GM19023 (cell line): ENCODE measurements around the gene KRTAP12-4.
"Not testable (repeated sequence)": the region's sequence is repeated elsewhere in the genome, so short reads cannot be mapped to it uniquely, and the experiment has no call there.

ENCODE experiments used
- ATAC-seq: cut with Tn5 transposase; IDR thresholded peaks from one replicate; pipeline ENCODE4 v1.9.1; 2021; ENCODE audit warnings: mild to moderate bottlenecking, moderate library complexity; ENCODE audit not compliant: unreplicated experiment

The KRTAP12-4 gene

DNA sequence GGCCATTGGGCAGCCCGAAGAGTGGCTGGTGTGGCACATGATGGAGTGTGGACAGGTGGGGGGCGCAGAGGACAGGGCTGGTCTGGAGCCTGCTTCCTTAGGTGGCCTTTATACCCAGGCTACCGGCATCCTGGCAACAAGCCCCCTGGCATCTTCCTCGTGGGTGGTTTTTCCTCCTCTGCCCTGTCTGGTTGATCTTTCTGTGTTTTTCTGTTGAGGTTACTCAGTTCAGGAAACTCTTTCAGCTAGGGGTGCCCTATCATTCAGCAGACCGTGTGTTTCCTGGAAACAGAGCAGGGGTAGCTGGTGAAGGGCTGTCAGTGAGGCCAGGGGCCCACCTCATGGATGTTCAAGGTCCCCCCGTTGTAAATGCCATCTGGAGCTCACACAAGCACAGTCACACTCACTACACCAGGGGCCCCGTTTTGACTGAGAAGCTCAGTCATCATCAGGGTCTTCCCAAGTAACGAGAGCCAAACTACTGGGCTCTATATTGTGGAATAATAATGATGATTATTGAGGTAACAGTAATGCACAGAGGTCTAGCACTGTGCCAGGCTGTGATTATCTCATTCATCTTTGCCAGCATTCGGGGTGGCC is at the start of gene KRTAP12-4:
TSS of gene KRTAP12-4 (minus strand) at position 84 of the 600 bp plus-strand sequence. CDS start at position 39, 45 bp downstream.
- no peak for ATAC-seq

DNA sequence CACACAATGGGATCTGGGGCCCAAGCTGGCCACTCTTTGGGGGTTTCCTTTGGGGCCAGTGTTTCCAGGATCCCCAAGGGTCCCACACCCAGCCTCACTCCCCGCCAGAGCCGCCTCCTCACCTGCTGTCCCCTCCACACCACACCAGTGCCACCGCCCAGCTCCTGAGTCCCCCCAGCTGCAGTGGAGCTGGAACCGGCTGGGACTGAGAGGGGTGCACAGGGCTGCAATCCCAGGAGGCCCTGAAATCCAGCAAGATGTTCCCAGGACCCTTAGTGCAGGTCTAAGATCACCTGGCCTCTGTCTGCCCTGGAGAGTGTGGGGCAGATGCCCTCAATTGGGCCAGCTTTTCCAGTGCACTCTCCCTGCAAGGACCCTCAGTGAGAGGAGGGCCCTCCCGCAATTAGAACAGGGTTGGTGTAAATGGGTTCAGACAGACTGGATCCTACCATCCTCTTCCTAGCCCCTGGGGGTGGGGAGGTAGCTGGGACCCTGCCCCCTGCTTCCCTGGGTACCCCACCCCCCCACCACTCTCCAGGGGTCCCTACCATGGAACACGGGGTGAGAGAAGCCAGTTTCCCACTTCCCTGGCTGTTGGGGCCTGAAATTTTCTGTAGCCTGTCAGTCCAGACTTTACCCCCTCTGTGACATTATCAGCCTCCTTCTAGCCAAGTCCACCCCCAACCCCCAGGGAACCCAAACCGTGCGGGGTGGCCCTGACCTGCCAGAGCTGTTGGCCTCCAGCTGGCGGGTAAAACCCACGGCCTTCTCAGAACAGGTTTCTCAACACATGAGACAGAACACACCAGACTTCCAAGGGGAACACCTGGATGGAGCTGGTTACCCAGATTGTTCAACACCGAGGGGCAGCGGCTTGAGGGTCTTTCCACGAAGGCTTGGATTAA is 49.5 kb upstream of the KRTAP12-4 start:
- ATAC-seq = no peak

GRCh38 chr21:44702973-44703730 is 48.7 kb upstream of the KRTAP12-4 start:
- no peak for ATAC-seq

GRCh38 chr21:44702111-44702972 is 47.9 kb upstream of the KRTAP12-4 start:
- no peak for ATAC-seq

- no peak for ATAC-seq
Observed at GRCh38 chr21:44701541-44701940, 47.1 kb upstream of the KRTAP12-4 start.

DNA sequence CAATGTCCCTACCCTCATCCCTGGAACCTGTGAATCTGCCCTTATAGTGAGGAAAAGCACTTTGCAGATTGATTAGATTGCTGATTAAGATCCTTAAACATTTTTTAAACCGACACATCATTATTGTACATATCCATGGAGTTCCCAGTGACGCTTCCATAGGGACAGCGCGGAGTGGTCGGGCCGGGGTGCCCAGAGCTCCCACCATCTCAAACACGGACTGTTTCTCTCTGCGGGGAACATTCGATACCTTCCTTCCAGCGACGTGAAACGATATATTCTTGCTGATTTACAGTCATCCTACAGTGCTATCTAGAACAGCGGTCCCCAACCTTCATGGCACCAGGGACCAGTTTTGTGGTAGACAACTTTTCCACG is 46.6 kb upstream of the KRTAP12-4 start:
- ATAC-seq = no peak

GRCh38 chr21:44700101-44701022 is 45.9 kb upstream of the KRTAP12-4 start:
- ATAC-seq = no peak

DNA sequence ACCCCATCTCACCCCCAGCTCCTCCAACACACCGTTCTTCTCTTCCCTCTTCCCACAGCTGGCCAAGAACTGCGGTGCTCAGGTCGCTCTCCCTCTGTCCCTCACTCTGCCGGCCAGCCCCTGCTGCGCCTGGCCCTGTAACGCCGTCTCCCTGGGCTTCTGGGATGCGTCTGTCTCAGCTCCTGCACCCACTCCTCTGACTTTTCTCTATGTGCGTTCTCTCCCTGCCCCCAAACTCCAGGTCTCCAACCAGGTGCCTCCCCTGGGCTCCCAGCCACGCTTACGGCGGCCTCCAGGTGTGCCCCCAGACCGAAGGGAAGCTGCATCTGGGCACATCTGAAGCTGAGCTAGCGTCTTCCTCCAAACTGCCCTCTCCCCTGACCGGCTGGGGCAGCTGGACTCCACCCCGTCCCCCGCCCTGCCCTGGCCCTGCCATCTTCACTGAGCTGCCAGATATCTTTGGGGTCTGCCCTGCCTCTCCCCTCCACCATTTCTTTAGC is 45.1 kb upstream of the KRTAP12-4 start:
- no peak for ATAC-seq

DNA sequence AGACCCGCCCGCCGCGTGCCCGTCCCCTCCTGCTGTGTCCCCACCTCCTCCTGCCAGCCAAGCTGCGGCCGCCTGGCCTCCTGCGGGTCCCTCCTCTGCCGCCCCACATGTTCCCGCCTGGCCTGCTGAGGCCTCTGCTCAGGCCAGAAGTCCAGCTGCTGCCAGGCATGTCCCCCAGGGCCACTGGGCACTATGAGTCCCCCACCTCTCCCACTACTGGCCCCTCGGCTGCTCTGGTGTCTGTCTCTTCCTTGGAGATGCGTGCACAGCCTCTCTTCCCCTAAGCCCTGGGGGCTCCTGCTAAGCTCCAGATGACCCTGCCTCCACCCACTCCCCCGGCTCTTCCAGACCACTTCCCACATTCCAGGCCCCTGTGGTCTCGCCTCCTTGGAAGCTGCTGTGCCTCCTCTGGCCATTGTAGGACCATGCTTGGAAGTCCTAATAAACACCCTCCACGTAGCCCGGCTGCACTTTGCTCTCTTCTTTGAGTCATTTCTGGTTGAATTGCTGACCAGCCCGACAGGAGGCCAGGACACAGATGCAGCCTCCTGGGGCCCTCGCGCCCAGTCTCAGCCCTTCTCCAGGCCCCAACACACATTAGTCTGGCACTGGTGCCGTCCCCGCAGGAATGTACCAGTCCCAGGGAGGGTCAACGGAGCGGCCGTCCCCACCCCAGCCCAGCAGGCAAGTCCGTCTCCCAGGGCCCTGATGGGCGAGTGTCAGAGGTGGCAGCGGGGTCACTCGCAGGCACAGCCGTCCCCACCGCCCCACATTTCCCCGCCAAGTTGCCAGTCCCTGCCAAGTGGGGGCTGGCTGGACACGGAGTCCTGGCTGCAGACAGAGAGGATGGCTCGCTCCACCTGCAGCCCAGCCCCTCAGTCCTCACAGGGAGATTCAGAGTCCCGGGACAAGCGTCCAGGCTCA is 43.6 kb upstream of the KRTAP12-4 start:
- no peak for ATAC-seq

GRCh38 chr21:44697172-44697810 is 42.8 kb upstream of the KRTAP12-4 start, which contains the start of gene KRTAP10-12:
KRTAP10-12 (plus strand) TSS chr21:44697172; CDS start chr21:44697202, 30 bp downstream.
- not testable (repeated sequence) for ATAC-seq

DNA sequence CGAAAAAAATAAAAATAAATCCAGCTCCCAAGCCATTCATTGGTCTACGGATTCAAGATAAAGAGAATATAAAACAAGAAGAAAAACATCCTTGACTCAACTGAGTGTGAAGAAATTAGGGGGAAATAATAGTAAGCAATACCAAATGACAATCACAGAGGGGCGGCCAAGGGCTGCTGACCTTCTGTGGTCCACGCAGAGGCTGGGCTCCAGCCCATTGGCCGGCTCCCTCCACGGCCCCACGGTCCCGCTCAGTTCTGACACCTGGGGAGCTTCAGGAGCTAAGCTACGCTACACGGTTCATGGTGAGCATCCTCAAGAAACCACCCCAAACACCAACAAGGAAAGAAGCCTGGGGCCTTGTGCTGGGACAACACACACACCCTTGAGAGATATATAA is 42.1 kb upstream of the KRTAP12-4 start:
- ATAC-seq = no peak

- no peak for ATAC-seq
Observed at GRCh38 chr21:44695641-44696040, 41.2 kb upstream of the KRTAP12-4 start.

DNA sequence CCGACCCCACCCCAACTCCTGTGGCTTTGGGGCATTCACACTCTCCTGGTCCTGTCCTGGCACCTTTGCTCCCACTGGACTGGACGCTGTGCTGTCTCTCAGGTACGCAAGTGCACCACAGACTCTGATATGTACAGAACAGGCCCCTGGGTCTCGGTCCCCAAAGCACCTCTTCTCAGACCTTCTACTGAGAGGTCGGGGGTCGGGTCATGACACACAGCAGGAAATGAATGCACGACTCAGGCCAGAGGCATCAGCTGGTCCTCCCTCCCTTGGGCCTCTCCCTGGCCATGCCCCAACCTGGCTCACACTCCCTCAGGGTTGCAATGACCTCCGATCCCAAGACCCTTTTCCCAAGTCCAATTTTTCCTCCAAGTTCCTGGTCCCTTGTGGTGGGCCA is 40.7 kb upstream of the KRTAP12-4 start:
- ATAC-seq = no peak

DNA sequence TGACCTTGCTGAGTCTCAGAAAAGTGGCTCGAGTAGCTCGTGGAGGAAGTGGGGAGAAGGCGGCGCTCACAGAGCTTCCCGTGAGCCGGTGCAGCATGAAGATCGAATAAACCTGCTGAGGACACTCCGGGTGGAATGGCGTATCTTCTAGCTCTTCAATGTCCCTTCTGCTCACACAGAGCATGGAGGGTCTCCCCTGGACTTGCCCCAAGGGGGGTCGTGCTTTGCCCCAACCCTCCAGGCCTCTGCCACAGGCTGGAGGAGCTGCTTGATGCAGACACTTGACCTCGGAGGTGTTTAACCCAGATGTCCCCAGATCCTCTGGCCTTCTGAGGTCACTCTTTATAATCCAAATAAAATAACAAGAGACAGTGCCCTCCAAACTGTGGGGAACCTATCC is 40.3 kb upstream of the KRTAP12-4 start:
- ATAC-seq = no peak

- ATAC-seq = no peak
Observed at GRCh38 chr21:44692798-44693512, 38.5 kb upstream of the KRTAP12-4 start.

DNA sequence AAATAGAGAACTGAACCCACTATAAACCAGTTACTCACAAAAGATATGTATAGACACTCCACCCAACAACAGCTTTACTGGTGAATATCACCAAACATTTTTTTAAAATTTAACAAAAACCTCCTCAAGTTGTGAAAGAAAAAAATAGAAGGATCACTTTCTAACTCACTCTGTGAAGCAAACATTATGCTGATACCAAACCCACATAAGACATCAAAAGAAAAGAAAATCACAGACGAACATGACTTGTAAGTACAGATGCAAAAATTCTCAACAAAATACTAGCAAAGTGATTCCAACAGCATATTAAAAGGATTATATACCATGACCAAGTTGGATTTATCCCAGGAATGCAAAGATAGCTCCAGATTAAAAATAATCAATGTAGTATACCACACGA is 37.2 kb upstream of the KRTAP12-4 start:
- ATAC-seq = no peak

GRCh38 chr21:44689740-44690139 is 35.3 kb upstream of the KRTAP12-4 start:
- not testable (repeated sequence) for ATAC-seq
